Osteocyte (in vitro differentiated cells): ENCODE data around the gene ZNF281. TPM values are rescaled to one million over a fixed set of nuclear protein-coding genes. Genes with fewer than 3 reads are reported as not detected.
"Not testable (repeated sequence)": the region's sequence is repeated elsewhere in the genome, so short reads cannot be mapped to it uniquely, and the experiment has no call there.

Experiments used
- DNase-seq: peaks from one replicate; pipeline ENCODE4 v3.0.0; 2021; ENCODE audit warnings: mixed read lengths; ENCODE audit not compliant: unreplicated experiment; ENCODE audit errors: extremely low spot score
- H3K27ac Mint-ChIP-seq: one replicate; pipeline ENCODE4 v1.8.0; 2021; ENCODE audit warnings: mild to moderate bottlenecking, mixed read lengths; ENCODE audit not compliant: unreplicated experiment
- H3K27me3 Mint-ChIP-seq: one replicate; pipeline ENCODE4 v1.8.0; 2021; ENCODE audit warnings: mixed read lengths; ENCODE audit not compliant: unreplicated experiment
- H3K36me3 Mint-ChIP-seq: one replicate; pipeline ENCODE4 v1.8.0; 2021; ENCODE audit warnings: mixed read lengths; ENCODE audit not compliant: unreplicated experiment
- H3K4me1 Mint-ChIP-seq: one replicate; pipeline ENCODE4 v1.8.0; 2021; ENCODE audit warnings: mixed read lengths; ENCODE audit not compliant: unreplicated experiment
- H3K4me3 Mint-ChIP-seq: one replicate; pipeline ENCODE4 v1.8.0; 2021; ENCODE audit warnings: mild to moderate bottlenecking, moderate library complexity, mixed read lengths; ENCODE audit not compliant: unreplicated experiment
- H3K9me3 Mint-ChIP-seq: one replicate; pipeline ENCODE4 v1.8.0; 2021; ENCODE audit warnings: mixed read lengths; ENCODE audit not compliant: unreplicated experiment
- CTCF ChIP-seq: fragments of 200-600 bp; sonication (generic); IDR thresholded peaks from 2 replicates; pipeline ENCODE4 v1.5.0; 2021; ENCODE audit warnings: antibody characterized with exemption, mild to moderate bottlenecking, moderate library complexity
- total RNA-seq: library from RNA; stranded (reverse); gene quantifications from 2 replicates; pipeline ENCODE4 v1.2.1, GENCODE V29; 2021

ZNF281 gene
- total RNA-seq, 1 donor from 2014 or later, result 18.2 TPM

DNA sequence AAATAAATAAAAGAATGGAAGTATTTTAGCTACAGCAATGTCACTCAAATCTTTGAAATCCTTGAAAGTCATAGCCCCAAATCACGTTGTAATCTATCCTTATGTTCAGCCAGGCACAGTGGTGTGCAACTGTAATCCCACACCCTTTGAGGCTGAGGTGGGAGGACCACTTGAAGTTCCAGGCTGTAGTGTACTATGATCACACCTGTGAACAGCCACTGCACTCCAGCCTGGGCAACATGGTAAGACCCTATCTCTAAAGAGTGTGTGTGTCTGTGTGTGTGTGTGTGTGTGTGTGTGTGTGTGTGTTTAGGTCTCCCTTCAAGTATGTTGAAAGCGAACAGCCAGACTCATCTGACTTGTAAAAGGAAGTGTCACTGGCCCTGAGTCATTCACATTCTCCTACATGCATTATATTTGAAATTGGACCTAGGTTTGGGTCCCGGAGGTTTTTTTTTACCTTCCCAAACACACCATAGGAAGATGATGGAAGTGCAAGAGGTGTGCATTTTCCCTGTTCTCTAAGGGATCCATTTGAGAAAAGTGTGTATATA is 50.1 kb downstream of the ZNF281 start:
- H3K27ac Mint-ChIP-seq, result no peak overlapping the region
- TF ChIP-seq CTCF, result no peak
- DNase-seq, result peak; percentile 8
- no peaks in the 10 kb centered on the region for H3K36me3 Mint-ChIP-seq
- no peak overlapping the region for H3K4me3 Mint-ChIP-seq
- H3K27me3 Mint-ChIP-seq, result no peaks in the 10 kb centered on the region
- H3K9me3 Mint-ChIP-seq, result no peaks in the 10 kb centered on the region
- peaks cover 7% of the 10 kb centered on the region for H3K4me1 Mint-ChIP-seq

DNA sequence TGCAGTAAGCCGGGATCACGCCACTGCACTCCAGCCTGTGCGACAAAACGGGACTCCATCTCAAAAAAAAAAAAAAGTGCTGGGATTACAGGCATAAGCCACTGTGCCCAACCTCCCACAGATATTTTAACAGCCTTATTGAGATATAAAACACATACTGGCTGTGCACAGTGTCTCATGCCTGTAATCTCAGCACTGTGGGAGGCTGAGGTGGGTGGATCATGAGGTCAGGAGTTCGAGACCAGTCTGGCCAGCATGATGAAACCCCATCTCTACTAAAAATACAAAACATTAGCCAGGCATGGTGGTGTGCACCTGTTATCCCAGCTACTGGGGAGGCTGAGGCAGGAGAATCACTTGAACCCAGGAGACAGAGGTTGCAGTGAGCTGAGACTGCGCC is 51.9 kb downstream of the ZNF281 start:
- DNase-seq, result peak; percentile 11
- not testable (repeated sequence) for H3K4me1 Mint-ChIP-seq, H3K9me3 Mint-ChIP-seq, H3K27me3 Mint-ChIP-seq, H3K27ac Mint-ChIP-seq, H3K36me3 Mint-ChIP-seq, H3K4me3 Mint-ChIP-seq

GRCh38 chr1:200355801-200356200 is 54.0 kb downstream of the ZNF281 start:
- Mint-ChIP-seq H3K4me3 (no peak overlapping the region), H3K27ac (no peak overlapping the region), H3K36me3 (no peaks in the 10 kb centered on the region), H3K4me1 (peaks cover 21% of the 10 kb centered on the region), H3K27me3 (no peaks in the 10 kb centered on the region), H3K9me3 (no peaks in the 10 kb centered on the region)
- DNase-seq, result no peak
- no peak for TF ChIP-seq CTCF

Other genes starting within 250 kb of the ZNF281 start
- gene KIF14, start 210.7 kb upstream of the ZNF281 start, total RNA-seq, result 2.6 and 2.8 TPM in 2 replicates